Mesenchymal stem cell (in vitro differentiated cells and primary cell): Measurements from ENCODE around the gene RECQL.

ENCODE experiments used
- DNase-seq: peaks from one replicate; pipeline ENCODE4 v3.0.0-alpha.2; 2013
- H2AFZ ChIP-seq: one replicate; pipeline ENCODE4 v1.6.1; 2013; ENCODE audit warnings: low read depth, mild to moderate bottlenecking, control low read depth, inconsistent platforms, low read length, moderate library complexity
- H2AK5ac ChIP-seq: 2 replicates; pipeline ENCODE4 v1.6.1; 2013; ENCODE audit warnings: low read length, moderate library complexity, mild to moderate bottlenecking, inconsistent platforms; ENCODE audit not compliant: severe bottlenecking
- H2BK120ac ChIP-seq: one replicate; pipeline ENCODE4 v1.6.1; 2013; ENCODE audit warnings: low read depth, mild to moderate bottlenecking, inconsistent platforms, low read length, moderate library complexity
- H2BK12ac ChIP-seq, 2 experiments: one replicate each; pipeline ENCODE4 v1.6.1; 2013; ENCODE audit warnings: inconsistent platforms in 2 of 2, low read length in 2 of 2, mild to moderate bottlenecking in 2 of 2, moderate library complexity in 2 of 2, control low read depth in 1 of 2
- H2BK15ac ChIP-seq: one replicate; pipeline ENCODE4 v1.6.1; 2013; ENCODE audit warnings: mild to moderate bottlenecking, low read depth, inconsistent platforms; ENCODE audit not compliant: poor library complexity, severe bottlenecking
- H2BK5ac ChIP-seq: 2 replicates; pipeline ENCODE4 v1.6.1; 2013; ENCODE audit warnings: low read depth, mild to moderate bottlenecking, low read length, control low read depth, inconsistent platforms; ENCODE audit not compliant: poor library complexity, severe bottlenecking
- H3K14ac ChIP-seq, 2 experiments: one replicate each; pipeline ENCODE4 v1.6.1; 2013; ENCODE audit warnings: inconsistent platforms in 2 of 2, low read length in 2 of 2, control low read depth in 1 of 2, mild to moderate bottlenecking in 1 of 2, moderate library complexity in 1 of 2
- H3K18ac ChIP-seq, 2 experiments: one replicate each; pipeline ENCODE4 v1.6.1; 2013; ENCODE audit warnings: inconsistent platforms in 2 of 2, low read length in 2 of 2, control low read depth in 1 of 2, low read depth in 1 of 2, mild to moderate bottlenecking in 1 of 2
- H3K23ac ChIP-seq, 2 experiments: one replicate each; pipeline ENCODE4 v1.6.1; 2013; ENCODE audit warnings: inconsistent platforms in 2 of 2, low read length in 2 of 2, mild to moderate bottlenecking in 2 of 2, moderate library complexity in 2 of 2, control low read depth in 1 of 2
- H3K27ac ChIP-seq: 2 replicates; pipeline ENCODE4 v1.5.1; 2013; ENCODE audit warnings: mild to moderate bottlenecking, moderate library complexity, low read length, control low read depth, inconsistent platforms; ENCODE audit not compliant: poor library complexity, severe bottlenecking
- H3K27me3 ChIP-seq, 2 experiments: 2 replicates each; pipeline versions ENCODE4 v1.6.1 to v1.7.0; 2013; ENCODE audit warnings: low read length in 2 of 2, mild to moderate bottlenecking in 2 of 2, moderate library complexity in 2 of 2, control low read depth in 1 of 2, inconsistent platforms in 1 of 2; ENCODE audit not compliant: control insufficient read depth in 1 of 2, insufficient read depth in 1 of 2
- H3K36me3 ChIP-seq, 2 experiments: 2 replicates each; pipeline versions ENCODE4 v1.6.1 to v1.7.0; 2013; ENCODE audit warnings: low read length in 2 of 2, control low read depth in 1 of 2, inconsistent platforms in 1 of 2, low read depth in 1 of 2, mild to moderate bottlenecking in 1 of 2; ENCODE audit not compliant: insufficient read depth in 2 of 2, control insufficient read depth in 1 of 2
- H3K4ac ChIP-seq, 2 experiments: one replicate each; pipeline ENCODE4 v1.6.1; 2013; ENCODE audit warnings: inconsistent platforms in 2 of 2, low read length in 2 of 2, mild to moderate bottlenecking in 2 of 2, moderate library complexity in 2 of 2, control low read depth in 1 of 2, low read depth in 1 of 2
- H3K4me1 ChIP-seq: 2 replicates; pipeline ENCODE4 v1.6.1; 2013; ENCODE audit warnings: low read depth, low read length, control low read depth; ENCODE audit not compliant: control insufficient read depth, insufficient read depth
- H3K4me2 ChIP-seq: 2 replicates; pipeline ENCODE4 v1.6.1; 2013; ENCODE audit warnings: low read length, mild to moderate bottlenecking, inconsistent platforms; ENCODE audit not compliant: poor library complexity, severe bottlenecking
- H3K4me3 ChIP-seq, 2 experiments: 2 replicates each; pipeline versions ENCODE4 v1.5.1 to v1.7.0; 2013; ENCODE audit warnings: low read length in 2 of 2, mild to moderate bottlenecking in 2 of 2, control low read depth in 1 of 2, low read depth in 1 of 2; ENCODE audit not compliant: insufficient read depth in 1 of 2
- H3K79me1 ChIP-seq: replicated peaks from 2 replicates; pipeline ENCODE4 v1.6.1; 2013; ENCODE audit warnings: mild to moderate bottlenecking, control low read depth, low read length, inconsistent platforms; ENCODE audit not compliant: poor library complexity, severe bottlenecking
- H3K9ac ChIP-seq: 2 replicates; pipeline ENCODE4 v1.7.0; 2013; ENCODE audit warnings: mild to moderate bottlenecking, low read length, moderate library complexity
- H3K9me3 ChIP-seq: 2 replicates; pipeline ENCODE4 v1.7.0; 2013; ENCODE audit warnings: mild to moderate bottlenecking, low read length; ENCODE audit not compliant: control insufficient read depth
- H4K8ac ChIP-seq: one replicate; pipeline ENCODE4 v1.6.1; 2013; ENCODE audit warnings: inconsistent platforms, mild to moderate bottlenecking, low read length, moderate library complexity
- H4K91ac ChIP-seq: one replicate; pipeline ENCODE4 v1.6.1; 2013; ENCODE audit warnings: mild to moderate bottlenecking, low read length, inconsistent platforms
- WGBS: methylation state at CpG from one replicate; pipeline ENCODE4 v1.1.7; 2013; ENCODE audit warnings: mixed read lengths; 5-methylcytosine and 5-hydroxymethylcytosine counted together

RECQL gene

DNA sequence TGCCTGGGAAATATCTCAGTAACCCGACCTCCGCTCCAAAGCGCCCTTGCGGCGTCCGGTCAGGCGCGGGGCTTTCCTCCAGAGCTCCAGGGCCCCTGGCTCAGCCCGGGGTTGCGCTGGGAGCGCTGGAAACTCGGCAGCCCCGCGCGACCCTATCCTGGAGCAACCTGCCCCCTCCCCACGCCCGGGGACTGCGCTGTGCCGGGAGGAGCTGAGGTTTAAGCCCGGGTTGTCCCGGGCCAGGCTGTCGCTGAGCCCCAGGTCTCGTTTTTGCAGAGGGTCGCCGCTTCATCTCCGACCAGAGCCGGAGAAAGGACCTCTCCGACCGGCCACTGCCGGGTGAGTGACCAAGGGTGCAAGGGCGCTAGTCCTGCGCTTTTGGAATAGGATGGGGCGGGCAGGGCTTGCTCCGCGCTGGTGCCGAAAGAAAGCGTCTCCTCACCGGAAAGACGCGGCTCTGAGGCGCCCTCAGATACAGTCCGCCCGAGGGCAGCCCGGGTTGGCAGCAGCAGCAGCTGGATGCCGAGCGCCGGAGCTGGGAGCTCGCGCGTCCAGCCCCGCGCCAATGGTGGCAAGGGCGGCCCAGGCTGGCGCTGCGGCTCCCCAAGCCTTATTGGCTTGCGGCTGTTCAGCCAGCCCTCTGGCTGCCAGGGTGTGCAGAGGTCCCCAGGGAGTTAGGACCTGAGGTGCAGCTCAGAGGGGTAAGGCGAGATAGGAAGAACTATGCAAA lies 26.2 kb upstream of the RECQL start:
- Histone ChIP-seq H3K27ac (no peak overlapping the region), H3K9ac (peak overlapping the region; percentile 67), H3K14ac (no peak overlapping the region), H4K91ac (peak overlapping the region; percentile 27), H4K8ac (peak overlapping the region; percentile 51), H2BK5ac (no peak overlapping the region), H3K4me1 (no peaks in the 10 kb centered on the region), H2AFZ (peak overlapping the region; percentile 72), H3K9me3 (no peaks in the 10 kb centered on the region), H2BK12ac (no peak overlapping the region), H2BK15ac (no peak overlapping the region), H2AK5ac (no peak overlapping the region), H3K23ac (no peak overlapping the region), H2BK120ac (no peak overlapping the region), H3K4ac (no peak overlapping the region), H3K4me2 (peak overlapping the region; percentile 97), H3K27me3 (peaks cover 0 to 15% of the 10 kb centered on the region in 2 experiments), H3K4me3 (peak overlapping the region; percentile 70 to 89), H3K79me1 (no peaks in the 10 kb centered on the region), H3K18ac (peak overlapping the region in 1 of 2 experiments; percentile 11), H3K36me3 (no peaks in the 10 kb centered on the region)
- peak; percentile 62 for DNase-seq
- under 1% methylated on average over 55 of the region's 57 CpGs for WGBS

DNA sequence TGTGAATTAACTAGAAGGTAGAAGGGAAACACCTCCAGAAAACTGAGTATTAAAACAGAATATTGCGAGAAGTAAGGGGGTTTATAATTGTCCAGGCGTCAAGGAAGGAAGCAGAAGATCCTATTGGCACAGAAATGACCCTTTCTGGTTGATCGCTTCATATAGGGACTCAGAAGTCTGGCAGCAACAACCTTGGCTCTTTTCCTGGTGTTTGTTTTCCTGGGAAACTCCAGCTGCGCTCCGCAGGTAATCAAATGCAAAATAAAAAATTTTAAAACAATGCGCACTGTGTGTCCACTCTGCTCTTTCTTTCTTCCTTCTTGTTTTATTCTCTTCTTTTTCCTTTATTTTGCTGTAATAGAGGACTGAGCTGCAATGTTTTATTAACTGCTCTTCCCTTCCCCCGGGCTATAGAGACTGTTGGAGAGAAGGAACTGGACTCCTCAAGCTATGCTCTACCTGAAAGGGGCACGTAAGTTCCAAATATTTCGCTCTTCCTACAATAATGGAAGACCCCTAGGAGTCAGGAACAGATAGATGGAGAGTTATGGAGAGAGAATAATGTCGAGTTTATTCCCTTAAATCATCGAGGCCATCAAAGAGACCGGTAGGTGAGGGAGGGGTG lies 25.4 kb upstream of the RECQL start:
- Histone ChIP-seq H3K4me2 (peak overlapping the region; percentile 97), H3K4ac (no peak overlapping the region), H3K27me3 (peaks cover 0 to 15% of the 10 kb centered on the region in 2 experiments), H2BK12ac (no peak overlapping the region), H3K27ac (no peak overlapping the region), H3K9me3 (no peaks in the 10 kb centered on the region), H2BK15ac (no peak overlapping the region), H4K91ac (no peak overlapping the region), H3K9ac (peak overlapping the region; percentile 67), H3K4me1 (no peaks in the 10 kb centered on the region), H3K18ac (no peak overlapping the region), H2BK120ac (no peak overlapping the region), H3K4me3 (peak overlapping the region; percentile 70 to 89), H2BK5ac (no peak overlapping the region), H3K36me3 (no peaks in the 10 kb centered on the region), H4K8ac (no peak overlapping the region), H2AFZ (no peak overlapping the region), H3K79me1 (no peaks in the 10 kb centered on the region), H2AK5ac (no peak overlapping the region), H3K14ac (no peak overlapping the region), H3K23ac (no peak overlapping the region)
- no peak for DNase-seq
- WGBS = 64% methylated on average over 9 of the region's 12 CpGs

DNA sequence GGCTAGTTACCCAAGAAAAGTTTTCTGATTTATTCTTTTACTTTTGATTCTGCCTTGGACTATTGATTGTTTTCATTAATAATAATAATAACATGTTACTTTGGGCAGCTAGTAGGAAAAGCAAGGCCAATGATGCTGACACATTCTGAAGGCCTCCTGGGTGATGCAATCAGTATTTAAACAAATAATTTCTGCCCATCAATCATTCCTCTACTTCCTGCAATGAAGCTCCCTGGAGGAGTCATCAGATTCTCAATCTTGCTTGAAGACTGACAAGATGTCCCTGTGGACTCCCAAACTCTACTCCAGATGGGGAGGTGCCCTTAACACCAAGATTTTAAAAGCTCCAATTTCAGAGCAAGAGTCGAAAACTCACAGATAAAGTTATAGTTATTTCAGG lies 24.6 kb upstream of the RECQL start, which contains the start of gene SPX:
TSS of gene SPX (plus strand) at position 244 of the 400 bp plus-strand sequence. CDS start 177 bp downstream, outside the sequence.
- Histone ChIP-seq H3K23ac (no peak within 1 kb of the TSS), H3K27ac (no peak within 1 kb of the TSS), H3K9ac (peak within 1 kb of the TSS; percentile 67), H3K36me3 (no peaks in the 10 kb centered on the region), H2BK120ac (no peak within 1 kb of the TSS), H3K4me3 (peak within 1 kb of the TSS in 1 of 2 experiments; percentile 89), H3K79me1 (no peaks in the 10 kb centered on the region), H2BK12ac (no peak within 1 kb of the TSS), H2BK5ac (no peak within 1 kb of the TSS), H3K18ac (no peak within 1 kb of the TSS), H3K4ac (no peak within 1 kb of the TSS), H3K4me2 (peak within 1 kb of the TSS; percentile 97), H2BK15ac (no peak within 1 kb of the TSS), H2AK5ac (no peak within 1 kb of the TSS), H3K14ac (no peak within 1 kb of the TSS), H3K9me3 (no peaks in the 10 kb centered on the region), H3K4me1 (no peaks in the 10 kb centered on the region), H3K27me3 (peaks cover 0 to 15% of the 10 kb centered on the region in 2 experiments), H2AFZ (no peak within 1 kb of the TSS), H4K91ac (no peak within 1 kb of the TSS), H4K8ac (no peak within 1 kb of the TSS)
- no CpG with 5 or more reads among the region's 1 CpG for WGBS
- DNase-seq = no peak

GRCh38 chr12:21523148-21523547 lies 21.7 kb upstream of the RECQL start:
- Histone ChIP-seq H4K8ac (no peak overlapping the region), H2AK5ac (no peak overlapping the region), H3K4ac (no peak overlapping the region), H3K27me3 (peaks cover 0 to 5% of the 10 kb centered on the region in 2 experiments), H3K14ac (no peak overlapping the region), H3K23ac (no peak overlapping the region), H3K36me3 (peaks cover 0 to 9% of the 10 kb centered on the region in 2 experiments), H3K4me3 (no peak overlapping the region), H3K4me2 (no peak overlapping the region), H2BK12ac (no peak overlapping the region), H2BK120ac (no peak overlapping the region), H3K9me3 (no peaks in the 10 kb centered on the region), H3K4me1 (no peaks in the 10 kb centered on the region), H3K9ac (no peak overlapping the region), H3K18ac (no peak overlapping the region), H3K79me1 (no peaks in the 10 kb centered on the region), H2BK15ac (no peak overlapping the region), H2AFZ (no peak overlapping the region), H4K91ac (no peak overlapping the region), H3K27ac (no peak overlapping the region), H2BK5ac (no peak overlapping the region)
- DNase-seq = no peak
